ENCODE data around the gene UTP4. TPM values are rescaled to one million over a fixed set of nuclear protein-coding genes. Genes with fewer than 3 reads are reported as not detected.
A peak's percentile ranks its signal among the peaks of the same experiment; 100 is the strongest.

The UTP4 gene
- total RNA-seq, 2 experiments from 2014 or later: 21.1 to 67.3 TPM

- no peaks in the 10 kb centered on the region for H4K20me1 ChIP-seq (ENCODE audit: insufficient read depth, low read length)
- no peaks in the 10 kb centered on the region for H3K4me1 ChIP-seq (ENCODE audit: insufficient read depth, low read length, poor library complexity, severe bottlenecking)
- no peaks in the 10 kb centered on the region for H3K9me3 ChIP-seq (ENCODE audit: low read length)
- H3K79me2 ChIP-seq (ENCODE audit: insufficient read depth, low read depth, low read length): no peaks in the 10 kb centered on the region
- ChIA-PET CTCF (ENCODE audit: unreplicated experiment) (interaction anchor here (0.5 to 0.6 kb wide), 2 partner anchors 212 to 279 kb away, joined by 3 read pairs; no protein-coding TSS in a partner anchor), POLR2A (interaction anchor here (1.4 kb wide), 1 partner anchor 20 kb away, joined by 3 read pairs; the partner anchor contains the start of genes CHTF8 and UTP4)
- intact Hi-C loops (cut with micrococcal nuclease; ENCODE audit: unreplicated experiment): no loop called here
- BruUV-seq (replicated peaks): no TSS peak
- peak; percentile 70 for DNase-seq (ENCODE audit: low spot score)
- no peak overlapping the region for H3K4me2 ChIP-seq (ENCODE audit: low read length)
- no peak overlapping the region for H2AFZ ChIP-seq (ENCODE audit: low read length)
- H3K9me2 ChIP-seq (ENCODE audit: insufficient read depth, low read length): no peaks in the 10 kb centered on the region
- no peak overlapping the region for H3K4me3 ChIP-seq (ENCODE audit: low read depth, low read length, poor library complexity, severe bottlenecking)
- peaks cover 27% of the 10 kb centered on the region for H3K36me3 ChIP-seq (ENCODE audit: insufficient read depth, low read length)
- peak; percentile 87 for TF ChIP-seq CTCF (conservative IDR thresholded peaks at IDR 0.05; ENCODE audit: low read length)
- no peak for TF ChIP-seq EZH2phosphoT487 (IDR thresholded peaks at IDR 0.05; ENCODE audit: borderline replicate concordance, low read depth, low read length)
- no peak overlapping the region for H3K27ac ChIP-seq (ENCODE audit: low read depth, low read length, poor library complexity, severe bottlenecking)
Observed at GRCh38 chr16:69112285-69113129, 19.9 kb upstream of the UTP4 start.

- DNase-seq (ENCODE audit: low spot score): no peak
- CTCF ChIA-PET (ENCODE audit: unreplicated experiment): no interaction called here
- H3K27ac ChIP-seq (ENCODE audit: low read depth, low read length, poor library complexity, severe bottlenecking): no peak overlapping the region
- H4K20me1 ChIP-seq (ENCODE audit: insufficient read depth, low read length): no peaks in the 10 kb centered on the region
- H3K79me2 ChIP-seq (ENCODE audit: insufficient read depth, low read depth, low read length): no peaks in the 10 kb centered on the region
- BruUV-seq (replicated peaks): no TSS peak
- POLR2A ChIA-PET: interaction anchor here (1.4 kb wide), 1 partner anchor 20 kb away, joined by 3 read pairs; the partner anchor contains the start of genes CHTF8 and UTP4
- H3K4me2 ChIP-seq (ENCODE audit: low read length): no peak overlapping the region
- no peaks in the 10 kb centered on the region for H3K4me1 ChIP-seq (ENCODE audit: insufficient read depth, low read length, poor library complexity, severe bottlenecking)
- no peak overlapping the region for H2AFZ ChIP-seq (ENCODE audit: low read length)
- no peak overlapping the region for H3K4me3 ChIP-seq (ENCODE audit: low read depth, low read length, poor library complexity, severe bottlenecking)
- no peak for TF ChIP-seq CTCF (conservative IDR thresholded peaks at IDR 0.05; ENCODE audit: low read length)
- TF ChIP-seq EZH2phosphoT487 (IDR thresholded peaks at IDR 0.05; ENCODE audit: borderline replicate concordance, low read depth, low read length): no peak
- H3K9me2 ChIP-seq (ENCODE audit: insufficient read depth, low read length): no peaks in the 10 kb centered on the region
- H3K36me3 ChIP-seq (ENCODE audit: insufficient read depth, low read length): peaks cover 34% of the 10 kb centered on the region
- H3K9me3 ChIP-seq (ENCODE audit: low read length): no peaks in the 10 kb centered on the region
- intact Hi-C loops (cut with micrococcal nuclease; ENCODE audit: unreplicated experiment): no loop called here
Observed at GRCh38 chr16:69113216-69113615, 19.2 kb upstream of the UTP4 start.

All from OCI-LY7 (cell line).